ENCODE results near the gene OR5A1. TPM values are rescaled to one million over a fixed set of nuclear protein-coding genes. Genes with fewer than 3 reads are reported as not detected.

Gene OR5A1
- total and polyA plus RNA-seq, 2 donors (not counting 1 experiment from before 2014, with no cell fraction given), result not detected

DNA sequence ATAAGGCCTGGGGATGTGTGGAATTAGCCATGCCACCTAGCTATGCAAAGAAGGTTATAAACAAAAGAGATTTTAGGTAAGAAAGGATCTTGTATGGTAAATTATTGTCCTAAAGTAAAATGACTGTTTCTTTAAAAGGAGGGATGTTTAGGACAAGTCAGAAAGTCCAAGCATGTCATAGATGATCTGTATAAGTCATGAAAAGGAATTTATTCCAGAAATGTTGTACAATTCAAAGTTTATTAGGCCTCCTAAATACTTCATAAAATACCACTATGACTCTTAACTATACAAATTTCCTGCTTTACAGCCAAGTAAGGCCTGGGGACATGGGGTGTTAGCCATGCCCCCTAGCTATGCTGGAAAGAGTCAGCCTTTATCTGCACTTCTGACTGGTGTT, 32.7 kb upstream of the OR5A1 start:
- Mint-ChIP-seq H3K4me3 (no peak overlapping the region), H3K9me3 (ENCODE audit: insufficient read depth) (peaks cover 8% of the 10 kb centered on the region), H3K27me3 (no peaks in the 10 kb centered on the region), H3K27ac (no peak overlapping the region), H3K4me1 (no peaks in the 10 kb centered on the region)
- Histone ChIP-seq H3K27me3 (replicated peaks in 1 of 4; ENCODE audit: control extremely low read depth in 1 of 4, control insufficient read depth in 3 of 4, insufficient read depth in 4 of 4, low read length in 3 of 4) (no peaks in the 10 kb centered on the region), H3K36me3 (replicated peaks in 1 of 2; ENCODE audit: control extremely low read depth in 1 of 2, control insufficient read depth in 1 of 2, extremely low read depth in 1 of 2, insufficient read depth in 2 of 2, low read length in 1 of 2) (no peaks in the 10 kb centered on the region), H3K27ac (ENCODE audit: low read length in 2 of 2) (no peak overlapping the region), H3K4me3 (ENCODE audit: control extremely low read depth in 1 of 5, extremely low read depth in 1 of 5, insufficient read depth in 1 of 5, low read depth in 2 of 5, low read length in 4 of 5) (no peak overlapping the region), H3K9ac (ENCODE audit: low read length) (no peak overlapping the region), H3K9me3 (ENCODE audit: control extremely low read depth in 1 of 3, control insufficient read depth in 2 of 3, insufficient read depth in 1 of 3, low read length in 2 of 3) (peaks cover 0 to 13% (median 4%) of the 10 kb centered on the region in 3 donors), H3K4me2 (replicated peaks; ENCODE audit: low read depth, low read length, poor library complexity, severe bottlenecking) (no peak overlapping the region), H2AFZ (ENCODE audit: insufficient read depth, low read depth, low read length, poor library complexity, severe bottlenecking) (no peak overlapping the region), H4K20me1 (ENCODE audit: control insufficient read depth, insufficient read depth, low read length, poor library complexity, severe bottlenecking) (no peaks in the 10 kb centered on the region), H3K79me2 (ENCODE audit: control insufficient read depth, insufficient read depth, low read length) (no peaks in the 10 kb centered on the region), H3K4me1 (ENCODE audit: control insufficient read depth in 2 of 2, insufficient read depth in 2 of 2, low read length in 2 of 2) (no peaks in the 10 kb centered on the region)
- POLR2A ChIA-PET, result no interaction called here
- TF ChIP-seq, protein P1, sequence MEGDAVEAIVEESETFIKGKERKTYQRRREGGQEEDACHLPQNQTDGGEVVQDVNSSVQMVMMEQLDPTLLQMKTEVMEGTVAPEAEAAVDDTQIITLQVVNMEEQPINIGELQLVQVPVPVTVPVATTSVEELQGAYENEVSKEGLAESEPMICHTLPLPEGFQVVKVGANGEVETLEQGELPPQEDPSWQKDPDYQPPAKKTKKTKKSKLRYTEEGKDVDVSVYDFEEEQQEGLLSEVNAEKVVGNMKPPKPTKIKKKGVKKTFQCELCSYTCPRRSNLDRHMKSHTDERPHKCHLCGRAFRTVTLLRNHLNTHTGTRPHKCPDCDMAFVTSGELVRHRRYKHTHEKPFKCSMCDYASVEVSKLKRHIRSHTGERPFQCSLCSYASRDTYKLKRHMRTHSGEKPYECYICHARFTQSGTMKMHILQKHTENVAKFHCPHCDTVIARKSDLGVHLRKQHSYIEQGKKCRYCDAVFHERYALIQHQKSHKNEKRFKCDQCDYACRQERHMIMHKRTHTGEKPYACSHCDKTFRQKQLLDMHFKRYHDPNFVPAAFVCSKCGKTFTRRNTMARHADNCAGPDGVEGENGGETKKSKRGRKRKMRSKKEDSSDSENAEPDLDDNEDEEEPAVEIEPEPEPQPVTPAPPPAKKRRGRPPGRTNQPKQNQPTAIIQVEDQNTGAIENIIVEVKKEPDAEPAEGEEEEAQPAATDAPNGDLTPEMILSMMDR (IDR thresholded peaks at IDR 0.05), result no peak
- TF ChIP-seq EZH2 (IDR thresholded peaks at IDR 0.05; ENCODE audit: borderline replicate concordance, insufficient read depth, low read depth, low read length, poor library complexity, severe bottlenecking), result no peak
- intact Hi-C loops (cut with micrococcal nuclease), result no loop called here
- ATAC-seq (ENCODE audit: low read depth), result no peak
- no peak for DNase-seq
- CTCF ChIA-PET, result interaction anchor here (0.7 to 2.5 kb wide), 2 partner anchors 10 to 26 kb away, joined by 3 to 8 read pairs; no protein-coding TSS in a partner anchor

DNA sequence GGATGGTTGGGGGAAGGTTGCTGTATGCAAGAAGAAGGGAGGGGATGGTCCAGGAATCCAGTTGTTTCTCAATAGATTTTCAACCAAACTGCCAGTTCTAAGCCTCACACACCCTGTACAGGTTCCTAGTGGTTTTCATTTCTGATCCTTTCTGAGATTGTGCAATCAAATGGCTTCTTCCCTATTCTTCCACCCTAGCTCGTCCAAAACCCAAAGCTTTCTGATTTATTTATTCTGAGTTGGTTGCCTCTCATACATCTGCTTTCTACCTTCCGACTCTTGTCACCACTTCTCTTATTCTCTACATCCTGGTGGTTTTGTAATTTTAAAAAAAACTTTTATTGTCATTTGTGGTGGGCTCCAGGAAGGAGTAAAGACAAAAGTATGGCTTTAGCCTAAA, 22.6 kb upstream of the OR5A1 start:
- no peaks in the 10 kb centered on the region for H3K36me3 ChIP-seq (replicated peaks in 1 of 2; ENCODE audit: control extremely low read depth in 1 of 2, control insufficient read depth in 1 of 2, extremely low read depth in 1 of 2, insufficient read depth in 2 of 2, low read length in 1 of 2)
- no peaks in the 10 kb centered on the region for H4K20me1 ChIP-seq (ENCODE audit: control insufficient read depth, insufficient read depth, low read length, poor library complexity, severe bottlenecking)
- ChIA-PET CTCF (interaction anchor here (1.1 to 1.3 kb wide), 2 partner anchors 13 to 16 kb away, joined by 4 to 5 read pairs; partner anchors contain the start of gene OR5A2), POLR2A (no interaction called here)
- Mint-ChIP-seq H3K9me3 (ENCODE audit: insufficient read depth) (peaks cover 16% of the 10 kb centered on the region), H3K27ac (no peak overlapping the region), H3K27me3 (no peaks in the 10 kb centered on the region), H3K4me1 (peaks cover 37% of the 10 kb centered on the region), H3K4me3 (no peak overlapping the region)
- no peaks in the 10 kb centered on the region for H3K79me2 ChIP-seq (ENCODE audit: control insufficient read depth, insufficient read depth, low read length)
- H3K4me1 ChIP-seq (ENCODE audit: control insufficient read depth in 2 of 2, insufficient read depth in 2 of 2, low read length in 2 of 2), result peaks cover 44% of the 10 kb centered on the region in 2 donors
- no peak overlapping the region for H3K4me3 ChIP-seq (ENCODE audit: control extremely low read depth in 1 of 5, extremely low read depth in 1 of 5, insufficient read depth in 1 of 5, low read depth in 2 of 5, low read length in 4 of 5)
- peaks cover 0 to 28% (median 10%) of the 10 kb centered on the region in 3 donors for H3K9me3 ChIP-seq (ENCODE audit: control extremely low read depth in 1 of 3, control insufficient read depth in 2 of 3, insufficient read depth in 1 of 3, low read length in 2 of 3)
- ATAC-seq (ENCODE audit: low read depth) (no peak), DNase-seq (no peak)
- peak overlapping the region; percentile 5 for H2AFZ ChIP-seq (ENCODE audit: insufficient read depth, low read depth, low read length, poor library complexity, severe bottlenecking)
- WGBS (ENCODE audit: insufficient coverage), result no CpG with 5 or more reads among the region's 2 CpGs
- TF ChIP-seq EZH2 (IDR thresholded peaks at IDR 0.05; ENCODE audit: borderline replicate concordance, insufficient read depth, low read depth, low read length, poor library complexity, severe bottlenecking), result no peak
- TF ChIP-seq, protein P1 (IDR thresholded peaks at IDR 0.05), result no peak
- H3K9ac ChIP-seq (ENCODE audit: low read length), result no peak overlapping the region
- H3K27ac ChIP-seq (ENCODE audit: low read length in 2 of 2), result no peak overlapping the region
- H3K4me2 ChIP-seq (replicated peaks; ENCODE audit: low read depth, low read length, poor library complexity, severe bottlenecking), result peak overlapping the region; percentile 1
- H3K27me3 ChIP-seq (replicated peaks in 1 of 4; ENCODE audit: control extremely low read depth in 1 of 4, control insufficient read depth in 3 of 4, insufficient read depth in 4 of 4, low read length in 3 of 4), result no peaks in the 10 kb centered on the region
- intact Hi-C loops (cut with micrococcal nuclease), result no loop called here

Measured in B cell (primary cell).